A549 (cell line): ENCODE results near the gene ADARB1.

ENCODE experiments used
- ELK1 ChIP-seq: fragments of 150-350 bp; IDR thresholded peaks from 2 replicates; pipeline ENCODE4 v1.6.1; 2014; ENCODE audit warnings: low read depth, mild to moderate bottlenecking, low read length
- EP300 ChIP-seq, 2 experiments: fragments of >200 bp; sonication (Bioruptor Twin); formaldehyde crosslinking; IDR thresholded peaks; 2 replicates in 1 of 2; 3 replicates in 1 of 2; pipeline ENCODE4 v1.6.1; 2016 to 2017
- NR3C1 ChIP-seq: fragments of >200 bp; sonication (Bioruptor Twin); formaldehyde crosslinking; IDR thresholded peaks from 3 replicates; pipeline ENCODE4 v1.6.1; 2017

GRCh38 chr21:45075596-45076244, 1.3 kb downstream of the ADARB1 start:
- TF ChIP-seq NR3C1 (no peak), EP300 (IDR thresholded peaks at IDR 0.05) (no peak), ELK1 (no peak)
